ENCODE measurements around the gene ADA.
"Not testable (repeated sequence)": the region's sequence is repeated elsewhere in the genome, so short reads cannot be mapped to it uniquely, and the experiment has no call there.

ADA gene

GRCh38 chr20:44599715-44600114 lies 51.8 kb downstream of the ADA start:
- DNase-seq (ENCODE audit: low read depth in 2 of 2) = no peak

GRCh38 chr20:44598423-44599305 lies 52.8 kb downstream of the ADA start:
- no peak for DNase-seq (ENCODE audit: low read depth in 2 of 2)

- DNase-seq (ENCODE audit: low read depth in 2 of 2) = no peak
Observed at GRCh38 chr20:44597930-44598329, 53.6 kb downstream of the ADA start.

- DNase-seq (ENCODE audit: low read depth in 2 of 2) = no peak
Observed at GRCh38 chr20:44597516-44597915, 54.0 kb downstream of the ADA start.

- no peak for DNase-seq (ENCODE audit: low read depth in 2 of 2)
Observed at GRCh38 chr20:44596876-44597275, 54.6 kb downstream of the ADA start.

- no peak for DNase-seq (ENCODE audit: low read depth in 2 of 2)
Observed at GRCh38 chr20:44596010-44596409, 55.5 kb downstream of the ADA start.

- no peak for DNase-seq (ENCODE audit: low read depth in 2 of 2)
Observed at GRCh38 chr20:44594730-44595129, 56.8 kb downstream of the ADA start.

GRCh38 chr20:44593751-44594150 lies 57.7 kb downstream of the ADA start:
- no peak for DNase-seq (ENCODE audit: low read depth in 2 of 2)

- no peak for DNase-seq (ENCODE audit: low read depth in 2 of 2)
Observed at GRCh38 chr20:44592366-44592765, 59.1 kb downstream of the ADA start.

GRCh38 chr20:44590980-44591778 lies 60.3 kb downstream of the ADA start:
- DNase-seq (ENCODE audit: low read depth in 2 of 2) = no peak

GRCh38 chr20:44589537-44589936 lies 62.0 kb downstream of the ADA start:
- no peak for DNase-seq (ENCODE audit: low read depth in 2 of 2)

- not testable (repeated sequence) for DNase-seq (ENCODE audit: low read depth in 2 of 2)
Observed at GRCh38 chr20:44588321-44588720, 63.2 kb downstream of the ADA start.

GRCh38 chr20:44587035-44587980 lies 64.2 kb downstream of the ADA start:
- DNase-seq (ENCODE audit: low read depth in 2 of 2) = no peak

- no peak for DNase-seq (ENCODE audit: low read depth in 2 of 2)
Observed at GRCh38 chr20:44586289-44586911, 65.1 kb downstream of the ADA start.

GRCh38 chr20:44585057-44585963 lies 66.2 kb downstream of the ADA start:
- DNase-seq (ENCODE audit: low read depth in 2 of 2) = no peak

- no peak for DNase-seq (ENCODE audit: low read depth in 2 of 2)
Observed at GRCh38 chr20:44584162-44584561, 67.3 kb downstream of the ADA start.

GRCh38 chr20:44583157-44583556 lies 68.3 kb downstream of the ADA start:
- no peak for DNase-seq (ENCODE audit: low read depth in 2 of 2)

- DNase-seq (ENCODE audit: low read depth in 2 of 2) = no peak
Observed at GRCh38 chr20:44582311-44583025, 69.0 kb downstream of the ADA start, which contains the start of gene PKIG. PKIG (plus strand) TSS chr20:44582579; CDS start chr20:44614557, 31,978 bp downstream.

- DNase-seq (ENCODE audit: low read depth in 2 of 2) = no peak
Observed at GRCh38 chr20:44581515-44581914, 70.0 kb downstream of the ADA start.
